Naive thymus-derived CD4-positive, alpha-beta T cell (primary cell): ENCODE results near the gene GLIS1. TPM values are rescaled to one million over a fixed set of nuclear protein-coding genes. Genes with fewer than 3 reads are reported as not detected.

ENCODE experiments used
- ATAC-seq: fragments of 150-1000 bp; cut with Tn5 transposase; 2 replicates; pipeline ENCODE4 v1.10.0; 2021; ENCODE audit warnings: mild to moderate bottlenecking, moderate library complexity
- CTCF ChIA-PET: fragments of 350-600 bp; sonication (Branson Sonifier 250); formaldehyde crosslinking; loops from one replicate; lab custom pipeline; 2021; ENCODE audit warnings: antibody characterized with exemption; lab: Charles Lee
- POLR2A ChIA-PET: fragments of 350-600 bp; sonication (Branson Sonifier 250); formaldehyde crosslinking; loops from one replicate; lab custom pipeline; 2021; ENCODE audit warnings: antibody characterized with exemption, inconsistent platforms; lab: Charles Lee
- DNase-seq, 9 donors: peaks; one replicate each; pipeline versions ENCODE4 v3.0.0 to v3.0.0-alpha.2; 2020 to 2022; ENCODE audit warnings: mixed read lengths in 1 of 9
- H3K27ac ChIP-seq: one replicate; pipeline ENCODE4 v1.7.0; 2013; ENCODE audit warnings: mild to moderate bottlenecking, low read depth, low read length, moderate library complexity
- H3K27me3 ChIP-seq, 2 donors: one replicate each; pipeline ENCODE4 v1.7.0; 2013; ENCODE audit warnings: low read length in 2 of 2, mild to moderate bottlenecking in 2 of 2, moderate library complexity in 2 of 2; ENCODE audit not compliant: control insufficient read depth in 2 of 2, insufficient read depth in 2 of 2
- H3K36me3 ChIP-seq, 3 experiments: 1 replicate in 2 of 3; 2 replicates in 1 of 3; pipeline ENCODE4 v1.7.0; 2013; ENCODE audit warnings: low read length in 3 of 3, mild to moderate bottlenecking in 3 of 3, moderate library complexity in 1 of 3; ENCODE audit not compliant: insufficient read depth in 3 of 3, control insufficient read depth in 2 of 3
- H3K4me1 ChIP-seq, 2 donors: one replicate each; pipeline ENCODE4 v1.7.0; 2013; ENCODE audit warnings: low read length in 2 of 2, mild to moderate bottlenecking in 2 of 2, moderate library complexity in 1 of 2; ENCODE audit not compliant: control insufficient read depth in 2 of 2, insufficient read depth in 2 of 2
- H3K4me3 ChIP-seq: 2 replicates; pipeline ENCODE4 v1.7.0; 2013; ENCODE audit warnings: mild to moderate bottlenecking, low read length
- H3K9me3 ChIP-seq, 3 experiments: 1 replicate in 2 of 3; 2 replicates in 1 of 3; pipeline ENCODE4 v1.7.0; 2013; ENCODE audit warnings: low read length in 3 of 3; ENCODE audit not compliant: control insufficient read depth in 2 of 3
- H3K27ac Mint-ChIP-seq, 9 donors: one replicate each; pipeline ENCODE4 v1.8.0; 2020 to 2022; ENCODE audit warnings: mixed read lengths in 9 of 9, mild to moderate bottlenecking in 8 of 9, moderate library complexity in 5 of 9, inconsistent platforms in 2 of 9
- H3K27me3 Mint-ChIP-seq, 5 donors: one replicate each; pipeline ENCODE4 v1.8.0; 2021 to 2022; ENCODE audit warnings: mixed read lengths in 5 of 5, mild to moderate bottlenecking in 1 of 5
- H3K36me3 Mint-ChIP-seq, 5 donors: one replicate each; pipeline ENCODE4 v1.8.0; 2020 to 2022; ENCODE audit warnings: mixed read lengths in 5 of 5, mild to moderate bottlenecking in 3 of 5, inconsistent platforms in 1 of 5
- H3K4me1 Mint-ChIP-seq, 7 donors: one replicate each; pipeline ENCODE4 v1.8.0; 2020 to 2022; ENCODE audit warnings: mixed read lengths in 7 of 7, mild to moderate bottlenecking in 3 of 7, inconsistent platforms in 1 of 7
- H3K4me3 Mint-ChIP-seq, 10 donors: one replicate each; pipeline ENCODE4 v1.8.0; 2020 to 2022; ENCODE audit warnings: mild to moderate bottlenecking in 10 of 10, mixed read lengths in 10 of 10, moderate library complexity in 6 of 10, inconsistent platforms in 2 of 10
- H3K9me3 Mint-ChIP-seq, 11 donors: one replicate each; pipeline ENCODE4 v1.8.0; 2020 to 2022; ENCODE audit warnings: mixed read lengths in 11 of 11, mild to moderate bottlenecking in 4 of 11, inconsistent platforms in 1 of 11, moderate library complexity in 1 of 11
- intact Hi-C, 2 donors: fragments of 100-400 bp; cut with micrococcal nuclease; formaldehyde crosslinking; loops; one replicate each; pipeline ENCODE4 v1.15.1; 2023
- polyA plus RNA-seq, 2 donors: library from polyadenylated mRNA; unstranded; fragments of 300-500 nt; fragmentation: Illumina TruSeq; gene quantifications; one replicate each; pipeline ENCODE4 v1.2.3, GENCODE V29; 2021
- total RNA-seq, 6 experiments: library from RNA in 5 of 6; stranded (reverse) in 5 of 6; gene quantifications; 1 replicate in 5 of 6; 2 replicates in 1 of 6; pipeline ENCODE4 v1.2.3 and lab custom pipeline; 2021 to 2026

The GLIS1 gene
- total and polyA plus RNA-seq, 7 experiments from 2014 or later = not detected

DNA sequence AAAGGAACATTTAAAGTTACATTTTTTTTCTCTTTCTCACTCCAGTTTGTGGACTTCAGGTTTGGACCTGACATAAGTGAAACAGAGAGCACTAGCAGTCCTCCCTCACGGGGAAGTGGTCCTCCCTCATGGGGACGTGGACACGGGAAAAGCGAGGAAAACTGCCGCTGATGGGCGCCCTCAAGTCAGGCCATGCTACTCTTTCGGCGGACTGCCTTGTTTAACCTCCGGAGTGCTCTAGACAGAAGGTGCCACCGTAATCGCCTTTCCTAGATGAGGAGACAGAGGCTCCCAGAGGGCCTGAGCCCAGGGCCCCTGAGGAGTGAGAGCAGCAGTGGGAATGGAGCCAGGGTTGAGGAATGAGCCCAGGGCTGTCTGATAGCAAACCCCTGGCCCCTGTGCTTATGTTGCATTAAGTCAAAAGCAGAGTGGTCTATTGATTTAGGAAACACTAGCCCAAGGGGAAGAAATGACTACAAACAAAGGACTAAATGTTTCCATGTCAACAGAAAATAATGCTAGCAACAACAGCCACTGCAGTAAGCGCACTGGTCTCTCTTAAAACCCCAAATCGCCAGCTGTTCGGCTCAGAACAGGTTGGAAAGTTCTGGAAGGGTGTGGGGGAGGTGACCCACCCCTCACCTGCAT lies 195.7 kb downstream of the GLIS1 start:
- no peak overlapping the region for H3K27ac Mint-ChIP-seq
- no peak for ATAC-seq
- intact Hi-C loops = no loop called here

GRCh38 chr1:53542551-53542950 lies 196.4 kb downstream of the GLIS1 start:
- DNase-seq = no peak
- no peaks in the 10 kb centered on the region for H3K4me1 ChIP-seq
- H3K36me3 ChIP-seq = no peaks in the 10 kb centered on the region
- intact Hi-C loops = no loop called here
- H3K27ac ChIP-seq = no peak overlapping the region
- H3K4me1 Mint-ChIP-seq = peaks cover 0 to 2% (median 0%) of the 10 kb centered on the region in 7 donors
- POLR2A ChIA-PET = no interaction called here
- no peak overlapping the region for H3K27ac Mint-ChIP-seq
- H3K36me3 Mint-ChIP-seq = no peaks in the 10 kb centered on the region
- no peaks in the 10 kb centered on the region for H3K27me3 ChIP-seq
- no peaks in the 10 kb centered on the region for H3K9me3 Mint-ChIP-seq
- CTCF ChIA-PET = no interaction called here
- H3K9me3 ChIP-seq = no peaks in the 10 kb centered on the region
- no peaks in the 10 kb centered on the region for H3K27me3 Mint-ChIP-seq
- no peak overlapping the region for H3K4me3 Mint-ChIP-seq
- no peak overlapping the region for H3K4me3 ChIP-seq
- no peak for ATAC-seq

More for the DNA sequence above, 195.7 kb downstream of the GLIS1 start:
- Mint-ChIP-seq H3K36me3 (no peaks in the 10 kb centered on the region), H3K4me3 (no peak overlapping the region), H3K27me3 (no peaks in the 10 kb centered on the region), H3K9me3 (no peaks in the 10 kb centered on the region), H3K4me1 (peaks cover 0 to 2% (median 0%) of the 10 kb centered on the region in 7 donors)
- Histone ChIP-seq H3K4me3 (no peak overlapping the region), H3K27me3 (no peaks in the 10 kb centered on the region), H3K27ac (no peak overlapping the region), H3K4me1 (no peaks in the 10 kb centered on the region), H3K9me3 (no peaks in the 10 kb centered on the region), H3K36me3 (no peaks in the 10 kb centered on the region)
- no peak for DNase-seq
- ChIA-PET CTCF (no interaction called here), POLR2A (no interaction called here)

- no peaks in the 10 kb centered on the region for H3K36me3 Mint-ChIP-seq
- ChIA-PET CTCF (no interaction called here), POLR2A (no interaction called here)
- H3K4me3 Mint-ChIP-seq = no peak overlapping the region
- Histone ChIP-seq H3K27me3 (no peaks in the 10 kb centered on the region), H3K27ac (no peak overlapping the region), H3K9me3 (no peaks in the 10 kb centered on the region), H3K4me3 (no peak overlapping the region), H3K4me1 (no peaks in the 10 kb centered on the region), H3K36me3 (no peaks in the 10 kb centered on the region)
- H3K9me3 Mint-ChIP-seq = no peaks in the 10 kb centered on the region
- no peak overlapping the region for H3K27ac Mint-ChIP-seq
- DNase-seq (no peak), ATAC-seq (no peak)
- peaks cover 0 to 2% (median 0%) of the 10 kb centered on the region in 7 donors for H3K4me1 Mint-ChIP-seq
- no peaks in the 10 kb centered on the region for H3K27me3 Mint-ChIP-seq
- intact Hi-C loops = no loop called here
These were observed 197.0 kb downstream of the GLIS1 start for GRCh38 chr1:53541761-53542550.

DNA sequence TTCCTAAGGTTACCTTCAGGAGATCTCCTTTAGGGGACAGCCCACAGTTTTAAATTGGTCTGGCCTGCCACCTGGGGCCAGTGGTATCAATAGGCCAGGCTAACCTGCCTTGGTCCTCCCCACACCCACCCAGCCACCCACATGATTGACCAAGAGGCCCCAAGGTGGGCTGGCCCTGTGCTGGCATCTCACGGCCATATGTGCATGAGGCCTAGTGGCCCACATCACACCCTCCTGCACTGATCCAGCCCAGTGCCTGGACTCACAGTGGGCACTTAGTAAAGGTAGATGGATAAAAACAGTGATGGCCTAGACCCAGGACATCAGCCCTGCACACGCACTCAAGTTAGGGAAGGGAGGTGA lies 197.7 kb downstream of the GLIS1 start:
- ATAC-seq (no peak), DNase-seq (no peak)
- Histone ChIP-seq H3K9me3 (no peaks in the 10 kb centered on the region), H3K4me1 (no peaks in the 10 kb centered on the region), H3K36me3 (no peaks in the 10 kb centered on the region), H3K27ac (no peak overlapping the region), H3K4me3 (no peak overlapping the region), H3K27me3 (no peaks in the 10 kb centered on the region)
- Mint-ChIP-seq H3K36me3 (no peaks in the 10 kb centered on the region), H3K4me1 (peaks cover 0 to 2% (median 0%) of the 10 kb centered on the region in 7 donors), H3K4me3 (no peak overlapping the region), H3K9me3 (no peaks in the 10 kb centered on the region), H3K27me3 (no peaks in the 10 kb centered on the region), H3K27ac (peak overlapping the region in 1 of 9 donors; percentile 53)
- intact Hi-C loops = no loop called here
- ChIA-PET CTCF (no interaction called here), POLR2A (no interaction called here)

GRCh38 chr1:53540604-53541262 lies 198.2 kb downstream of the GLIS1 start:
- intact Hi-C loops = no loop called here
- H3K36me3 ChIP-seq = no peaks in the 10 kb centered on the region
- Mint-ChIP-seq H3K36me3 (no peaks in the 10 kb centered on the region), H3K4me1 (peaks cover 0 to 3% (median 0%) of the 10 kb centered on the region in 7 donors), H3K4me3 (no peak overlapping the region), H3K27ac (no peak overlapping the region), H3K9me3 (peaks cover 0 to under 1% (median 0%) of the 10 kb centered on the region in 11 donors), H3K27me3 (no peaks in the 10 kb centered on the region)
- ChIA-PET CTCF (no interaction called here), POLR2A (no interaction called here)
- no peak overlapping the region for H3K27ac ChIP-seq
- no peak overlapping the region for H3K4me3 ChIP-seq
- no peaks in the 10 kb centered on the region for H3K9me3 ChIP-seq
- DNase-seq (no peak), ATAC-seq (no peak)
- H3K4me1 ChIP-seq = no peaks in the 10 kb centered on the region
- H3K27me3 ChIP-seq = no peaks in the 10 kb centered on the region

GRCh38 chr1:53539711-53540603 lies 199.0 kb downstream of the GLIS1 start:
- Mint-ChIP-seq H3K36me3 (no peaks in the 10 kb centered on the region), H3K27me3 (peaks cover 0 to under 1% (median 0%) of the 10 kb centered on the region in 5 donors), H3K4me3 (no peak overlapping the region), H3K27ac (no peak overlapping the region), H3K4me1 (peaks cover 0 to 3% (median 0%) of the 10 kb centered on the region in 7 donors), H3K9me3 (peaks cover 0 to 2% (median 0%) of the 10 kb centered on the region in 11 donors)
- intact Hi-C loops = no loop called here
- DNase-seq = no peak
- Histone ChIP-seq H3K4me3 (no peak overlapping the region), H3K27ac (no peak overlapping the region), H3K27me3 (no peaks in the 10 kb centered on the region), H3K36me3 (no peaks in the 10 kb centered on the region), H3K9me3 (no peaks in the 10 kb centered on the region), H3K4me1 (no peaks in the 10 kb centered on the region)
- POLR2A ChIA-PET = no interaction called here
- CTCF ChIA-PET = no interaction called here
- ATAC-seq = no peak
